Activated CD4-positive, alpha-beta T cell treated with anti-CD3 and anti-CD28 coated beads, Interleukin-2, amount 10 ng/mL, durations not matched to agents 7 days and 5 days (primary cell): ENCODE data around the gene RHD. TPM values are rescaled to one million over a fixed set of nuclear protein-coding genes. Genes with fewer than 3 reads are reported as not detected.
"Not testable (repeated sequence)": the region's sequence is repeated elsewhere in the genome, so short reads cannot be mapped to it uniquely, and the experiment has no call there.

ENCODE experiments used
- CTCF ChIA-PET: fragments of 350-600 bp; sonication (Branson Sonifier 250); formaldehyde crosslinking; loops from one replicate; lab custom pipeline; 2021; ENCODE audit warnings: antibody characterized with exemption; lab: Charles Lee
- POLR2A ChIA-PET: fragments of 350-600 bp; sonication (Branson Sonifier 250); formaldehyde crosslinking; loops from one replicate; lab custom pipeline; 2021; ENCODE audit warnings: antibody characterized with exemption; lab: Charles Lee
- DNase-seq: peaks from one replicate; pipeline ENCODE4 v3.0.0-alpha.2; 2020
- H3K27ac Mint-ChIP-seq: one replicate; pipeline ENCODE4 v1.8.0; 2021; ENCODE audit warnings: mild to moderate bottlenecking, moderate library complexity, mixed read lengths
- H3K27me3 Mint-ChIP-seq: one replicate; pipeline ENCODE4 v1.8.0; 2021; ENCODE audit warnings: mixed read lengths
- H3K36me3 Mint-ChIP-seq: one replicate; pipeline ENCODE4 v1.8.0; 2021; ENCODE audit warnings: low read depth, mixed read lengths
- H3K4me1 Mint-ChIP-seq: one replicate; pipeline ENCODE4 v1.8.0; 2021; ENCODE audit warnings: mixed read lengths
- H3K4me3 Mint-ChIP-seq: one replicate; pipeline ENCODE4 v1.8.0; 2021; ENCODE audit warnings: mild to moderate bottlenecking, moderate library complexity, mixed read lengths
- H3K9me3 Mint-ChIP-seq: one replicate; pipeline ENCODE4 v1.8.0; 2021; ENCODE audit warnings: mixed read lengths
- total RNA-seq, 2 experiments: library from RNA; stranded (reverse); gene quantifications; one replicate each; pipeline ENCODE4 v1.2.3, GENCODE V29; 2021

The RHD gene
- total RNA-seq, 2 experiments from 2014 or later: not detected

DNA sequence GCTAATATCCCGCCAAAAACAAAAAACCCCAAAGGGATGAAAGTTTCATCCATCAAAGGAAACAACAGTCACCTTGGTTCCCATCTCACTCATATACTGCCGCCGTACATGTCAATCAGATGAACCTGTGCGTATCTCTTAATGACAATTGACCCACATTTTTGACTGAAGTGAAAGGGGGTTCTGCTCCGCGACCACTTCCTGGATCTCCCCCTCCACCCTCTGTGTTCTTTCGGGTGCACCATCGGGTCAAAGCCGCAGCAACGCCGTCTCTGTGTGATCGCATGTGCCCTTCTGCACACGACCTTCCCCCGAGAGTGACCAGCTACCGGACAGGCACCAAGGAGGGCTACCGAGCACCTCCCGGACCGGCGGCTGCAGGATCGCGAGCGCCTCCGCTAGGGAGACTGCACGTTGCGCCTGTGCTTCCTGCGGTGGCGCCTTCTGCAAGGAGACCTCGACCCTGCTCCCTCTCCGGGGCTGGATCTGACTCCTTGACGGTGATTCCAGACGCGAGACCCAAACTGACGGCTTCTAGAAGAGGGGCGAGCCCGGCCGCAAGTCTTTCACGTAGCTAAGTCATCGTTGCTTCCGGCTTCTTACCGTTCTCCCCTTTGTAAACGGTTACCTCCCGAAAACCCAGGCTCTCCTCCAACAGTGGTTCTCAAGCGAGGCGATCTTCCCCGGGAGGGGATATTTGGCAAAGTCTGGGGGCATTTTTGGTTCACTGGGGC is 5.6 kb upstream of the RHD start:
- POLR2A ChIA-PET, H3K9me3 Mint-ChIP-seq, H3K27me3 Mint-ChIP-seq, CTCF ChIA-PET, H3K36me3 Mint-ChIP-seq: not testable (repeated sequence)
- H3K27ac Mint-ChIP-seq: peak overlapping the region; percentile 86
- peaks cover 21% of the 10 kb centered on the region for H3K4me1 Mint-ChIP-seq
- DNase-seq: peak; percentile 31
- H3K4me3 Mint-ChIP-seq: peak overlapping the region; percentile 84

DNA sequence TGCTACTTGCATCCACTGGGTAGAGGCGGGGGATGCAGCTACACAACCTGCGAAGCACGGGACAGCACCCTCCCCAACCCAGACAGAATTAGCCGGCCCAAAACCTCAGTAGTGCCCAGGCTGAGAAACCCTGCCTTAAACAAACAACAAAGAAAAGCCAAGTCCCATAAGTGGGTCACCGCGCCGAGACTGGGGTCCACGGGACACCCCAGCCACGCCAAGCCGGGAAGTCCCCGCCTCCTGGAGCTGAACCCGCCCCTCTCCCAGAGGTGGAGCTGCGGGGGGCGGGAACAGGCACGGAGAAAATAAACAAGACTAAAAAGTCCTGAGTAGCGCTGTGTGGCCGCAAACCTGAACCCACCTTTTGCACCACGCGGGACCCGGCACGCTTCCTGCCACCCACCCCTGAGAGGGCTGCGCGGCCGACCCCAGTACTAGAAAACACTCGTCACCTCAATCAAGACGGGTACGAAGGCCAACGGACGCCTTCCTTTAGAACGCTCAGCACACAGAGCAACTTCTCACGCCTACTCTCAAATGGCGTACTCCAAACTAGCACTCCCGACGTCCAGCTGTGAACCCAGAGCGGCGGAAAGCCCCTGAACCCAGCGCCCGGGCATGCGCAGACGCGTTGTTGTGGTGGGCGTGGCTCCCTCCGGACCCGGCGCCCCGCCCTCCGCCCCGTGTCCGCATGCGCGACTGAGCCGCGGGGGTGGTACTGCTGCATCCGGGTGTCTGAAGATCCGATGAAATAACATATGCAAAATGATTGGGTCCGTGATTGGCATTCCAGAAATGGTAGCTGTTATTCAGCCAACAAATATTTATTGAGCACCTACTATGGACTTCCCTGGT is 4.8 kb upstream of the RHD start:
- CTCF ChIA-PET: not testable (repeated sequence)

DNA sequence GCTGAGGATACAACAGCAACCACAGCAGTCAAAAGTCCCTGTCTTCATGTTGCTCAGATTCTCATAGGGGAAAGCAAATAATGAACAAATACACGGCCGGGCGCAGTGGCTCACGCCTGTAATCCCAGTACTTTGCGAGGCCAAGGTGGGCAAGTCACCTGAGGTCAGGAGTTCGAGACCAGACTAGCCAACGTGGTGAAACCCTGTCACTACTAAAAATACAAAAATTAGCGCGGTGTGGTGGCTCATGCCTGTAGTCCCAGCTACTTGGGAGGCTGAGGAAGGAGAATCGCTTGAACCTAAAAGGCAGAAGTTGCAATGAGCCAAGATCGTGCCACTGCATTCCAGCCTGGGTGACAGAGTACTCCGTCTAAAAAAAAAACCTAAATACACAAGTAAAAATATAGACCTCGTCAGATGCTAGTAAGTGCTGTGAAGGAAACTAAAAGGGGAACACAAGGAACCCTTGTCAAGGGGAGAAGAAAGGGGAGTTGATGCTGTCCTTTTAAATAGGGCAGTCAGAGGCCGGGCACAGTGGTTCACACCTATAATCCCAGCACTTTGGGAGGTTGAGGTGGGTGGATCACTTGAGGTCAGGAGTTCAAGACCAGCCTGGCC is 4.1 kb upstream of the RHD start:
- H3K9me3 Mint-ChIP-seq, H3K36me3 Mint-ChIP-seq, H3K27me3 Mint-ChIP-seq, POLR2A ChIA-PET, CTCF ChIA-PET, DNase-seq: not testable (repeated sequence)
- Mint-ChIP-seq H3K4me1 (peaks cover 17% of the 10 kb centered on the region), H3K4me3 (peak overlapping the region; percentile 77), H3K27ac (peak overlapping the region; percentile 92)

More for the DNA sequence above, 4.8 kb upstream of the RHD start:
- POLR2A ChIA-PET, H3K36me3 Mint-ChIP-seq, H3K27me3 Mint-ChIP-seq, H3K9me3 Mint-ChIP-seq: not testable (repeated sequence)
- Mint-ChIP-seq H3K4me3 (peak overlapping the region; percentile 77), H3K27ac (peak overlapping the region; percentile 92), H3K4me1 (peaks cover 21% of the 10 kb centered on the region)
- peak; percentile 89 for DNase-seq

DNA sequence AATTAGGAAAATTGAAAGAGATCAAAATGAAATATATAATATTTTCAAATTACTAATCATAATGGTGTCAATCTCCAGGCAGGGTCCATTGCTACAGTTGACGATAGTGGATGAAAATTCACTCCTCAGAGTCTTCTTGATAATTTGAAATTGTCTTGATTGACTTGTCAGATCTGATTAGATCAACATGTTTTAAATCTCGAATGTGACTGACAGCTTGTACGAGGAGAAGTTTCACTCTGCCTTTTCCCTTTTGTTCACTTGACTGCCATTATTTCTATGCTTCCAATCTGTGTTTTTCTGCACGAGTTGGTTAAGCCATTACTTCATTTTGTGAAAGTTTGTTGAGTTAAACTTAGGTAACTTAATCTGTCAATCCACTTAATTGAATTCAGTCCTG is 3.3 kb downstream of the RHD start:
- H3K36me3 Mint-ChIP-seq, DNase-seq, H3K4me1 Mint-ChIP-seq, POLR2A ChIA-PET, H3K4me3 Mint-ChIP-seq, CTCF ChIA-PET, H3K27ac Mint-ChIP-seq, H3K9me3 Mint-ChIP-seq, H3K27me3 Mint-ChIP-seq: not testable (repeated sequence)

DNA sequence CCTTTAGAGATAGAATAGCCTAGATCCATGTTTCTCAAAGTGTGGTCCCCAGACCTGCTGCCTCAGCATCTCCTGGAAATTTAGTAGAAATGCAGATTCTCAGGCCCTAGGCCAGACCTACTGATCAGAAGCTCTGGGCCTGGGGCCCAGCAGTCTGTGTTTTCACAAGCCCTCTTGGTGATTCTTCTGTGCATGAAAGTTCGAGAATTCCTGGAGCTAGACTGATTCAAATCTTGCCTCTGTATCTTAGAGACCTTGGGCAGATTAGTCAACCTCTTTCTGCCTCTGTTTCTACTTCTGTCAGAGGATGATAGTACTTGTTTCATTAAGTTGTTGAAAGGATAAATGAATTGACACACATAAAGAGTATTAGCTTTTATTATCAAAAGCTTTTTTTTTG is 5.0 kb downstream of the RHD start:
- H3K27me3 Mint-ChIP-seq, H3K4me1 Mint-ChIP-seq, CTCF ChIA-PET, POLR2A ChIA-PET, H3K36me3 Mint-ChIP-seq, H3K4me3 Mint-ChIP-seq, DNase-seq, H3K27ac Mint-ChIP-seq, H3K9me3 Mint-ChIP-seq: not testable (repeated sequence)

DNA sequence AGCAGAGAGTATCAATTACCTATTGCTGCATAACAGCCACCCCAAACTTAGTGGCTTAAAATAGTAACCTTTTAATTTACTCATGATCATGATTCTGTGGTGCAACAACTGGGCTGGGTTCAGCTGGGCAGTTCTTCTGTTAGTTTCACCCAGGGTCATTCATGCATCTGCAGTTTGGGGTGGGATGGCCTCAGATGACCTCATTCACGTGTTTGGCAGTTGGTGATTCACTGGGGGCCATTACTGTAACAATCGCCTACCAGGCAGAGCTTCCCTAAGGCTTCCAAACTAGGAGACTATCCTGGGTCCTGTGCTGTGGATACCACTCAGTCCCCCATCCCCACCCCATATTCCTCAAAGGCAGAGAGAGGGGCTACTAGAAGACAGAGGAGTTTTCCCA is 6.0 kb downstream of the RHD start:
- H3K36me3 Mint-ChIP-seq, POLR2A ChIA-PET, CTCF ChIA-PET, H3K27me3 Mint-ChIP-seq, H3K9me3 Mint-ChIP-seq, H3K4me3 Mint-ChIP-seq, H3K27ac Mint-ChIP-seq, H3K4me1 Mint-ChIP-seq, DNase-seq: not testable (repeated sequence)

DNA sequence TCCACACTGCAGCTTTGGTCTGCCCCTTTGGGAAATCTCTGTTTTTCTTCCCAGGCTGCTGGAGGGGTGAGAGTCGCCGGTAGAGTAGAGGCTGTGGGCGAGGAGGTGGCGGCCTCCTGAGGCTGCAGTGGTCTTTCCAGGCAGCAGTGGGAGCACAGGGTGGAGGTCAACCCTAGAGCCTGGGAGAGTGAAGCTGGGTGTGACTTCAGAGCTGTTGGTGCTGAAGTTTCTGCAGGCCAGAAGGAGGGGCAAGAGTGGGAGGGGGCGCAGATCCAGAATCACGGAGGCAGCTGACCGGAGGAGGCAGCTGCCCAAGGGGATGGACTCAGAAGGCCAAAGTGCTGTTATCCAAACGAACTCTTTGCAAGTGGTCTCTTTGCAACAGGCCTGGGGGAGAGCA is 6.5 kb downstream of the RHD start:
- H3K9me3 Mint-ChIP-seq, H3K4me1 Mint-ChIP-seq, POLR2A ChIA-PET, DNase-seq, CTCF ChIA-PET, H3K27me3 Mint-ChIP-seq, H3K36me3 Mint-ChIP-seq, H3K4me3 Mint-ChIP-seq, H3K27ac Mint-ChIP-seq: not testable (repeated sequence)

DNA sequence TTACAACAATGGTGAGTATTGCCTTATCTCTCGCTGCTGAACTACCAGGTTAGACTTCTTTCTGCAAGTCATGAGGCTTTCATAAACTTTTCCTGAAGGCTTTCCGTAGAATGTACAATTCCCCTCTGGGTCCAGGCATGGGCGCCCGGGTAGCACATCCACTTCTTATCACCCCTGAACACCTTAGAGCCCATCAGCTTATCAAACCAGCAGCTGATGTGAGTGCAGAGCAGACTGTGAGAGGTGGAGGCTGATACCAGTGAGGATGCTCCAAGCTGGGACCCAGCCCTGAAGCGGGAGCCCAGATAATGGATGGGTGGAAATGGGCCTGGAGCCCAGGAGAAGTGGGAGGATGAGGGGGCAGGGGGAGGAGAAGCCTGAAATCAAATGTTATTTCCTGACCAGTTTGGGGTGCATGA is 7.4 kb downstream of the RHD start:
- not testable (repeated sequence) for DNase-seq

DNA sequence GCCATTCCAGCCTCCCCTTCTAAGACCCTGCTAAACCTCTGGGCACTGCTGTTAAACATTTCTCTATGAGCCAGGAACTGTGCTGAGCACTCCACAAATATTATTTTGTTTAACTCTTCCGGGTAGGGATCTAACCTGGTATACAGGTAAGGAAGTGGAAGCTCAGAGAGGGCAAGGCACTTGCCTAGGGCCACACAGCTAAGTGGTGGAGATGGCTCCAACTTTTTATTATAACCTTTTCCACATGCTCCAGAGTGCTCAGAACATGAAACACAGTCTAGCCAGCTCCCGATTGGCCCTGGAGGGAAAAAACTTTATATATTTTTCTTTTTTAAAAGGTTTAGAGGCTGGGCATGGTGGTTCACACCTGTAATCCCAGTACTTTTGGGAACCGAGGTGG is 13.6 kb downstream of the RHD start:
- H3K36me3 Mint-ChIP-seq, H3K4me1 Mint-ChIP-seq, H3K4me3 Mint-ChIP-seq, DNase-seq, H3K27ac Mint-ChIP-seq, H3K27me3 Mint-ChIP-seq, POLR2A ChIA-PET, CTCF ChIA-PET, H3K9me3 Mint-ChIP-seq: not testable (repeated sequence)

More for the DNA sequence above, 7.4 kb downstream of the RHD start:
- CTCF ChIA-PET, POLR2A ChIA-PET, H3K4me3 Mint-ChIP-seq, H3K4me1 Mint-ChIP-seq, H3K9me3 Mint-ChIP-seq, H3K27ac Mint-ChIP-seq, H3K27me3 Mint-ChIP-seq, H3K36me3 Mint-ChIP-seq: not testable (repeated sequence)

DNA sequence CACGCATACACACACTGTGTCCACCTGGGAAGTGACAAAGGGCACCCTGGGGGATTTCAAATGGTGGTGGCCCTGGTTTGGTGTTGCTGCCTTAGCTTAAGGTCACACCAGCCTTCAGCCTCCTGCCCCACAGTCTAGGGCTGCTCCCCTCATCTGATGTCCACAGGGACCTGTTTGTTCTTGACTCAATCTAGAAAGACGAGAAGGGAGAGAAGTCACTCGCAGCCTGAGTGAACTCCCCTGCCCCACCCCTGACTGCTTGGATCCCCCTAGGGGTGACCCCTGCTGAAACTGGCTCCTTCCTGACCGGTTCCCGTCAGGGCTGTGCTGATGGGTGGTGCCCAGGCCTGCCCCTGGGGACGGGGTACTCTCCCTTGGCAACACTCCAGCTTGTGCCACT is 14.9 kb downstream of the RHD start:
- H3K27me3 Mint-ChIP-seq, H3K27ac Mint-ChIP-seq, H3K4me1 Mint-ChIP-seq, CTCF ChIA-PET, POLR2A ChIA-PET, DNase-seq, H3K9me3 Mint-ChIP-seq, H3K4me3 Mint-ChIP-seq, H3K36me3 Mint-ChIP-seq: not testable (repeated sequence)

DNA sequence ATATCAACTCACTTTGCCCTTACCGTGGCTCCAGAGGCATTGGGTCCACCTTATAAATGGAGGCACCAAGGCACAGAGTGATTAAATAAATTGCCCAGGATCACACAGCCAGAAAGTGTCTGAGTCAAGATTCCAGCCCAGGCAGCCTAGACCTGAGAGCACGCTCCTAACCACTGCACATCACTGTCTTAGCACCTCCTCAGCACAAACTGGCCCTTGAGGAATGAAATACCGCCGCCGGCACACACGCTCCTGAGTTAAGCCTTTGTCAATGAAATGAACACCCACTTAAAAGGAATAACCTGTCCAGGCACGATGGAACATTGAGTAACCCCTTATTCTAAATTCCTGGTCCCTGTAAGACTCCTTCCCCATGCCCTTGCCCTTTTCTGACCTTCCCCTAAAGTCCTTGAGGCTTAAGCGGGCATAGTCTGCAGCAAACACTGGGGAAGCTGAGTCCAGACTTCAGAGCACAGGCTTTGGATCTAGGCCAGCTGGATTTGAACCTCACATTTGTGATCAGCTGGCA is 16.3 kb downstream of the RHD start:
- CTCF ChIA-PET, DNase-seq, H3K4me1 Mint-ChIP-seq, H3K9me3 Mint-ChIP-seq, POLR2A ChIA-PET, H3K4me3 Mint-ChIP-seq, H3K36me3 Mint-ChIP-seq, H3K27ac Mint-ChIP-seq, H3K27me3 Mint-ChIP-seq: not testable (repeated sequence)

DNA sequence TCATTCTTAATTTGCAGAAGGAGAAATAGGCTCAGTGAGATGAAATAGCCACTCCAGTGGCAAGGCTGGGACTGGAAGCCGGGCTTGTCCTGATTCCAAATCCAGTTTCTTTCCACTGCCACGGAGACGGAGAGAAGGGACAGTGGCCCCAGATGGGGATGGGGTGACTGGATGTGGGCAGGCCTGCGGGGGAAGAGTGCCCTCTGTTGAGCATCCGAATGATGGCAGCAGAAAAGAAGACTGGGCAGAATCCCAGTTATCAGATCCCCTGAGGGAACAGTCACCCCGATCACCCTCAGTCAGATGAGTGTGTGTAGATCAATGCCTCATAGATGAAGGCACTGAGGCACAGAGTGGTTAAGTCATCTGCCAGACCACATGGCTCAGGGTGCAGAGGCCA is 17.7 kb downstream of the RHD start:
- H3K36me3 Mint-ChIP-seq, H3K27ac Mint-ChIP-seq, CTCF ChIA-PET, POLR2A ChIA-PET, H3K9me3 Mint-ChIP-seq, DNase-seq, H3K4me3 Mint-ChIP-seq, H3K27me3 Mint-ChIP-seq, H3K4me1 Mint-ChIP-seq: not testable (repeated sequence)

DNA sequence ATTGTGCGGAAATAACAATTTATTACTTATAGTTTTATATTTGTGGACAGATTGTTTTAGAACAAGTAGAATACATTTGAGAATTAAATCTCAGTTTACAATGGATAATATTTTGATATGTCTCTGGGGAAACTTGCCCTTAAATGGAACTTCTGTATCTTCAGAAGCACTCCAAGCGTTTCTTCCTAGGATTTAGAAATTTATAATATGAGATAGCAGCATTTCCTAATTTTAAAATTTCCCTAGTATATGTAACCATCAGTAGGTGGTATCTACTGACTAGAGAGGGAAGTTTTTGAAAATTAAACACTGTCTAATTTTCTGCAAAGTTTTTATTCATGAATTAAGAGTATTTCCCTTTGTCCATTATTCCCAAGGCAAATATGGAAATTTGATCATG is 21.1 kb downstream of the RHD start:
- POLR2A ChIA-PET, H3K9me3 Mint-ChIP-seq, H3K27ac Mint-ChIP-seq: not testable (repeated sequence)

More for the DNA sequence above, 21.1 kb downstream of the RHD start:
- DNase-seq, H3K4me3 Mint-ChIP-seq, CTCF ChIA-PET, H3K27me3 Mint-ChIP-seq, H3K4me1 Mint-ChIP-seq, H3K36me3 Mint-ChIP-seq: not testable (repeated sequence)
